Mucosa of stomach (tissue), 1 donor: ENCODE data around the gene RTP2.

Experiments
- H3K27me3 ChIP-seq: one replicate; pipeline ENCODE4 v1.7.0; 2013; ENCODE audit warnings: mild to moderate bottlenecking, low read length; ENCODE audit not compliant: control insufficient read depth, insufficient read depth
- H3K36me3 ChIP-seq: one replicate; pipeline ENCODE4 v1.7.0; 2013; ENCODE audit warnings: low read length; ENCODE audit not compliant: control insufficient read depth, insufficient read depth
- H3K4me1 ChIP-seq: one replicate; pipeline ENCODE4 v1.7.0; 2013; ENCODE audit warnings: mild to moderate bottlenecking, low read length; ENCODE audit not compliant: control insufficient read depth, insufficient read depth
- H3K4me3 ChIP-seq: one replicate; pipeline ENCODE4 v1.7.0; 2013; ENCODE audit warnings: low read length
- H3K9ac ChIP-seq: one replicate; pipeline ENCODE4 v1.7.0; 2013; ENCODE audit warnings: mild to moderate bottlenecking, low read length, moderate library complexity
- H3K9me3 ChIP-seq: one replicate; pipeline ENCODE4 v1.7.0; 2013; ENCODE audit warnings: mild to moderate bottlenecking, low read length, moderate library complexity; ENCODE audit not compliant: control insufficient read depth
- donor health status: Pancreatic carcinoma.

The RTP2 gene

DNA sequence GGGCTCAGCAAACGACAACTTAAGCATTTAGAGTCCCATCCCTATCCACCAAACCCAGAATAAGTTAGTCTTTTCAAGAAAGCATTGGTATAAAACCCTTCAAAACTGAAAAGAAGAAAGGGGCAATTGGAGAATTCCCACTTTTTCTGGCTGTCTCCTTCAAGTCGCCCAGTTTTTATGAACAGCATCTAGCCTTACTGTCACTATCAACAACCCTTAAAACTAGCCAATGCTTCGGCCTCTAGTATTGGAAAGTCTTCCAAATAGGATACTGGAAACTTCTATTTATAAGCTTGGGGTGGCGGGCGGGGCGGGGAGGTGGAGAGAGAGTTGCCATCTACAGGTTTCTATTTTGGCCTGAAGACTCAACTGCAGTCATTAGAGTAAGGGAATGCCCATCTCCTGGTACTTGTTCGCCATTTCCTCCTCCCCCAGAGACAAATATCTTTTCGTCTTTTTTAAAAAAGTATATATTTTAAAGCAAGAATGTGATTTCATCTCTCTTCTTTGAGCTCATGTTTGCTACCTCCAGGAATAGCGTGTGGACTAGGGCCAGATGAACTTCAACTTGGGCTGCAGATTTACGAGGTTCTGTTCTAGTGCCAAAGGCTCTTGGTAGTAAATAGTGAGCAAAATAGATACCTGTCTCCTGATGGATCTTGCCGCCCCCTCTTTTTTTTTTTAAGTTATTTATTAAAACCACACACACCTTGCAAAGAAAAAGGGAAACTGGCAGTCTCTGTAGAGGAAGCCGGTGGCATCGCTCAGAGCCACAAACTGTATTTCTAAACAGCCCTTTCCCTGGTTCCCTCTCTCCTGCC, 40.2 kb upstream of the RTP2 start:
- no peaks in the 10 kb centered on the region for H3K9me3 ChIP-seq
- H3K27me3 ChIP-seq, result peaks cover under 1% of the 10 kb centered on the region
- peaks cover 21% of the 10 kb centered on the region for H3K4me1 ChIP-seq
- H3K9ac ChIP-seq, result peak overlapping the region; percentile 92
- H3K36me3 ChIP-seq, result no peaks in the 10 kb centered on the region
- H3K4me3 ChIP-seq, result no peak overlapping the region

DNA sequence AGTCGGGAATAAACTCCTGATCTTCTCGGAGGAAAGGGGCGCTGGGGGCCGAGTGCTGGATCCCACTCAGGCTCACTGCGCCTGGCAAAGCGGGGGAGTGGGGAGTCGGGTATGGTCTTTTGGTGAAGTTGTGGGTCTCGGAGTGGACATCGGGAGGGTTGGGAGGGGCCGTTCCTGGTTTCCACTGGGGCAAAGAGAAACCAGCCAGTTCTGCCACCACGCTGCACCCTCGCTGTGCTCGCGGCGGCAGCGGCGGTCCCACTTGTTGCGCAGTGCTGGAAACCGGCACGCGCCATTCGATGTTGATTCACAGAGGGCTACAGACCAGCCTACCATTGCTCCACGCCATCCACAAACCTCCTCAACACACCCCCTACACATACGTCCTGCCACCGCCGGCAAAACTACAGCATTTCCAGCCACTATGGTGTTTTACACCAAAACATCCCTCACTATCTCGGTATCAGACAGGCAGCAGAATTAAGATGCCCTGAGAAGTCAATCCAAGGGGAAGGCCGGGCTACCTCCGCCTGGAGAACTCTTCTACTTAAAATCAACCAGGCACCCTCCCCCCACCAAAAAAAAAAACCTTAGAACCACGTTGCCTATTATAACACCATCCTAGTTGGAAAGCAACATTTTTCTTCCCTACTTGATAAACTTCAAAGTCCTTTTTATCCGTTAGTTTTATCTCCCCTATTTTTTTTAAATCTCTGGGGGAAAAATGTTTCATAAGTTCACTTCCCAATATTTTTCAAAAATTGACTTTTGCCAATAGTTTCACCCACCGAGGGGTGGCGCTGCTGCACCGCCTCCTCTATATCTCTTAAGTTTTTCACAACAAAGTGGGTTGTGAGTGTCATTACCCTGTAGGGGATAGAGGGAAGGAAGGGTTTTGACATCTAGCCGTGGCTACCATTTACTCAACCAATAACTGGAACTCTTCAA, 39.3 kb upstream of the RTP2 start:
- no peaks in the 10 kb centered on the region for H3K9me3 ChIP-seq
- H3K9ac ChIP-seq, result peak overlapping the region; percentile 92
- H3K4me3 ChIP-seq, result peak overlapping the region; percentile 88
- H3K36me3 ChIP-seq, result no peaks in the 10 kb centered on the region
- peaks cover 24% of the 10 kb centered on the region for H3K4me1 ChIP-seq
- H3K27me3 ChIP-seq, result peaks cover 8% of the 10 kb centered on the region

DNA sequence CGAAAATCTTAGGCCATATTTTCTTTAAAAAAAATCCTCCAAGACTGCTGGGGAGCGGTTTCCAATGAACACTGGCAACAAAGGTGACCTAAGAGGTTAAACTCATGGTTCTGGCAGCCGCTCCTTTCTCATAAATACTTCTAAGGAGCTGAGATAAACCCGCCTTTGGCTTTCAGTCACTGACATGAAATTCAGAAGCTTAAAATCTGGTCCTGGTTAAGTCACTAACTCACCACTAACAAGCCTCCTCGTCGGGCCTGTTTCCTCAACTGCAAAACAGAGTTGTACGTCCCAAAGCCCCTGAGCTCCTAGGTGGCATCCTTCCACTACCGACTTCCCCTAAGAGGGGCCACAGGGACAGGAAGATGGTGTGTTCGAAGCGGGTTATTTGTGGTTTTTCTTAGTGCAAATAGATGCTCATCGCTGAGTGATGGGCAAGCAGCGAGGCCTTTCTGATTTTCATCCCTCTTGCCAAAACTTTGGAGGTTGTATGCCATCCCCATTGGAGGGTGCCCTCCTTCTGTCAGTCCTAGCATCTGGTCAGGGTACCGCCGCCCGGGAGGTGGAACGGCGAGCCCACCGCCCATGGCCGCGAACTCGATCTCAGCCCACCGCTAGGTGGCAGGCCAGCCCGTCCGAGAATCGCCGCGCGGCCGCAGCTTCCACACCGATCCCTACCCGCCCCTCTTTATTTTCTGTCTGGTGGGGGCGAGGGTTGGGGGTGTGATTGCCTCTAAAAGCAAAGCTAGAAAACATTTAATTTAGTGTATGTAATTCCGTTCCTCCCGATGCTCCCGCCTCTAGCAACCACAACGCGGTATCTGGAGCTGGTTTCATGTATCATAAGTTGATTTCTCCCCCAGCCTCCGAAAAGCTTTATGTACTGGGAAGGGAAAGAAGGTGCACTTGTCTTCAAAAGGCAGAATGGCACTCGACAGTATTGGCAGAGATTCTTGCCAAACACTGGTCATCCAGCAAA, 38.4 kb upstream of the RTP2 start:
- no peaks in the 10 kb centered on the region for H3K36me3 ChIP-seq
- peak overlapping the region; percentile 92 for H3K9ac ChIP-seq
- peak overlapping the region; percentile 91 for H3K4me3 ChIP-seq
- H3K9me3 ChIP-seq, result no peaks in the 10 kb centered on the region
- H3K27me3 ChIP-seq, result peaks cover 8% of the 10 kb centered on the region
- peaks cover 25% of the 10 kb centered on the region for H3K4me1 ChIP-seq

DNA sequence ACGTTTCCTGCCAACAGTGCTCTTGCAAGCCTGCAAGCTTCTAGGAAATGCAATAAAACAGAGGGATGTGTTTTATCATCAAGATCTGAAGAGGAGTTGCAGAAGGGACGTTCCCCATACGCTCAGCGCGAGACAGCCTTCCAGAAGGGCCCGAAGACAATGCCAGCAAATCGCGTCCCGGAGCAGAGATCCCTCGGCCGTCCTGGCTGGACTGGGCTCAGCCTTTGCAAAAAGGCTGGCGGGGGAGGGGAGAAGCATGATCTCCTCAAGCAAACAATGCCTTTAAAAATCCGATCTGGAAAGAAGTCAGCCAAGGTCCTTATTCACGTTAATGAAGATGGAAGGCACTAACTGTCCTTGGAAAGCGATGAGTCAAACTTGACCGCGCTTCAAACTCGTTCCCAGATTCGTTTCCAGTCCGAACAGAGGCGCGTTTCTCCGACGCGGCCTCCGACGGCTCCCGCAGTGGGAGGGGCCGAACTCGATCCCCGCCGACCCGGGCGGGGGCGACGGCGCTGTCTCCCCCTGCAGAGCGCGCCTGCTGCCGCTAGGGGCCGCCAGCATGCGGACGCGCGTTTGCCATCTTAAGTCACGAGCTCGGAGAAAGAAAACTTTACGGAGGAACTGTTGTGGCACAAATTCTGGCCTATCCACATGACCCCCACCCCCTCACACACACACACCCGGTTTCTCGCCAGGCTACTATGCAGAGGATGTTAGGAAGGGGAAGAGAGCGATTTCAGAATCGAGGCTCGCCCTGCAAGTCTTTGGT, 37.4 kb upstream of the RTP2 start:
- peaks cover 8% of the 10 kb centered on the region for H3K27me3 ChIP-seq
- H3K36me3 ChIP-seq, result no peaks in the 10 kb centered on the region
- peak overlapping the region; percentile 91 for H3K4me3 ChIP-seq
- no peaks in the 10 kb centered on the region for H3K9me3 ChIP-seq
- peak overlapping the region; percentile 92 for H3K9ac ChIP-seq
- peaks cover 25% of the 10 kb centered on the region for H3K4me1 ChIP-seq

DNA sequence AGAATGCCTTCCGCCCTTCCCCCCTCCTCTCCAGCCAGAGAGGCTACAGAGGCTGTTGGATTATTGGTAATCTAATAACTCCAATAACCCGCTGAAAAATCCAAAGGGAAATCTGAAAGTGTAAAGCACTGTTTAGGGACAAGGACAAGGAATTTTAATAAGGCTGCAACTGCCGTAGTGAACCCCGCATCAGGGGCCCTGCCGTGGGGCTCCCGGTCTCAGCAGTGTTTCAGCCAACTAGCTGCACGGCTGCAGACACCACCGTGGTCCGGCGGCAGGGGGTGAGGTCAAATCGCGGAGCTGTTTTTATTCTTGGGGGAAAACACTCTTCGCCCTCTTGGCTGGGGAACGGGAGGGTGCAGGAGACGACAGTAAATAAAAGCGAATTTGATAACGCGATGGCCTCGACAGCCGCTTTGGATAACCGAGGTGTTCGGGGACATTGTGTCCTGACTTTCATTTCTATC, 36.8 kb upstream of the RTP2 start:
- Histone ChIP-seq H3K36me3 (no peaks in the 10 kb centered on the region), H3K4me1 (peaks cover 25% of the 10 kb centered on the region), H3K9ac (peak overlapping the region; percentile 92)

DNA sequence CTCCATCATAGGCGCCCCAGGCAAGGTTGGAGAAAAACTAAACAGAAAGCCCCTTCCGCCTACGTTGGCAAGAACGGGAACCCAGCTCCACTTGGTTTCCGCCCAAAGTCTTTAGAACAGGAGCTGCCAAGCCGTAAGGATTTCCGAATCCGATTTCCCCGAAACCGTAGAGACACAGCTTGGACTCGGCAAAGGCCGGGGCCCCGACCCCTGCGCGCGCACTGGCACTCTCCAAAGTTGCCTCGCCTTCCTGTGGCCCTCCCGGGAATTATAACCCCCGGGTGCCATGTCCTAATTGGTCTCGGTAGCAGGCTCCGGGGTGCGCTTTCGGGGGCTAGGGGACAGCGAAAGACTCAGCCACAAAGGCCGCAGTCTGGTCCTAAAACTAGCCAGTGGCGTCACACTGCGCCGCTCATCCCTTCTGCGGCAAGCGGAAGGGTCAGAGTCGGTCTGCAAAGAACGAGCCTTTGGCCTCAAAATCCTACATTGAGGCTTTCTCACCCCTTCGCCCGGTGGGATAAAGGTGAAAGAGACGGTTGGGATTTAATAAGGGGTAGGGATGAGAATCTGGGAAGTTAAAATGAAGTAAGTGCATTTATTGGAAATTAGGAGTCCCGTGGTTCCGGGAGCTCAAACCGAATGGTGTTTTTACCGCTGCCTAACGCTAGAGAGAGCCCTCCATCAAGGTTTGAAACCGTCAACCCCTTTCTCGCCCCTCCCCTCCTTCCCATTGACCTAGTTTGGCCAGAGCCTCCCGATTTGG, 36.2 kb upstream of the RTP2 start:
- peaks cover 8% of the 10 kb centered on the region for H3K27me3 ChIP-seq
- H3K9ac ChIP-seq, result peak overlapping the region; percentile 92
- H3K9me3 ChIP-seq, result no peaks in the 10 kb centered on the region
- peaks cover 25% of the 10 kb centered on the region for H3K4me1 ChIP-seq
- H3K4me3 ChIP-seq, result peak overlapping the region; percentile 91
- no peaks in the 10 kb centered on the region for H3K36me3 ChIP-seq

More for the DNA sequence above, 36.8 kb upstream of the RTP2 start:
- Histone ChIP-seq H3K27me3 (peaks cover 8% of the 10 kb centered on the region), H3K4me3 (peak overlapping the region; percentile 91), H3K9me3 (no peaks in the 10 kb centered on the region)

DNA sequence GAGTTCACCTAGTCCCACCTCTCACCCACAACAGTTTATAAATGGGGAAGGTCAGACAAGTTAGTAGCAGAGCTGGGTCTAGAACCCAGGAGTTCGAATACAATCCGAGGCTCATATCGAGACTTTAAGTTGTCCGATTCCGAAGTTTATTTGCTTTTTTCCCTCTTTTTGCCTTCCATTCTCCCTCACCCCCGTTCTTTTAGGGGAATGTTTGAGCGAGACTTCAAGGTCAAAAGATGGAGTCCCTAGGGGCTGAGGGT, 35.6 kb upstream of the RTP2 start:
- Histone ChIP-seq H3K27me3 (peaks cover 8% of the 10 kb centered on the region), H3K4me1 (peaks cover 25% of the 10 kb centered on the region), H3K36me3 (no peaks in the 10 kb centered on the region), H3K9me3 (no peaks in the 10 kb centered on the region), H3K4me3 (peak overlapping the region; percentile 91), H3K9ac (peak overlapping the region; percentile 92)

DNA sequence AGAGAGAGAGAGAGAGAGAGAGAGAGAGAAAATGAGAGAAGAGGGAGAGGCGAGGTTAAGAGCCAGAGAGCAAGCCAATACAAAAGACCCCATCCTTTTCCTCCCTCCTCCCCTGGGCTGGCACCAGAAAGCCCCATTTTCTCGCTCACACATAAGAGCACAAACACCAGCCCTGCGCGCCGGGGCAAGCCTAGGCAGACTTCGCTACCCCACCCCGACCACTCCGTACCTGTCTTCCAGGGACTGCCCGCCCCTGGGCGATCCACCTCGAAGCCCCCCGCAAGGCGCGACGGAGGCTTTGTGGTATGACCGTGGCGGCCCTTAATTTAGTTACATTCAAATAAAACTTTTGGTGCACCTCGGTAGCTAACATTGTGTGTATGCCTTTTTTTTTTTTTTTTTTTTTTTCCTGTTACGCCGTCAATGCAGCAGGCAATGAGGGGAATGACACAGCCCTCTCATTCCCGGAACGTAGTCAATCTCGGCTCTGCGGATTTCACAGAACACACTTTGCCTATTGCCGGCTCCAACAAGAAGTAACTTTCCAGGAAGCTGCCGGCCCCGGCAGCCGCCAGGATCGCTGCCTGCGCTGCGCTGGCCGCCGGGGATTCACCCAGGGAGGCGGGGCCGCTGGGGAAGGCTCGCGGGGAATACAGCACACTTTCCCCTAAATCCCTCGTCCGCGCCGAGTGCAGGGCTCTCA, 35.2 kb upstream of the RTP2 start:
- H3K4me1 ChIP-seq, result peaks cover 25% of the 10 kb centered on the region
- H3K27me3 ChIP-seq, result peaks cover 8% of the 10 kb centered on the region
- peak overlapping the region; percentile 91 for H3K4me3 ChIP-seq
- H3K36me3 ChIP-seq, result no peaks in the 10 kb centered on the region
- H3K9ac ChIP-seq, result peak overlapping the region; percentile 92
- H3K9me3 ChIP-seq, result no peaks in the 10 kb centered on the region

DNA sequence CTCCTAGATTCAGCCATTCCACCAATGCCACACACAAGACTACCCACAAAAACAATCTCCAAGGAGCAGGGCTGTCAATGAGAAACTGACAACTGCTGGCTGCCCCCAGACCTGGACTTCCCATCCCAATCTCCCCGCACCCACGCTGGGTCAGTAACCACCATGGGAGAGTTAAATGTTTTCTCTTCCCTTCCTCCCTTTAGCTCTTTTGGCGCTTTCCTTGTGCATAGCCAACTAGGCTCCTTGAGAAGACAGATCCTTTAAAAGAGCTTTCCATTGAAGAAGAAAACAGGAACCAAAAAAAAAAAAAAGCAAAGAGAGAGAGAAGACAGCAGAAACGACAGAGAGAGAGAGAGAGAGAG, 34.6 kb upstream of the RTP2 start:
- Histone ChIP-seq H3K4me3 (peak overlapping the region; percentile 91), H3K27me3 (peaks cover 8% of the 10 kb centered on the region), H3K9me3 (no peaks in the 10 kb centered on the region), H3K4me1 (peaks cover 21% of the 10 kb centered on the region), H3K36me3 (no peaks in the 10 kb centered on the region), H3K9ac (peak overlapping the region; percentile 92)

DNA sequence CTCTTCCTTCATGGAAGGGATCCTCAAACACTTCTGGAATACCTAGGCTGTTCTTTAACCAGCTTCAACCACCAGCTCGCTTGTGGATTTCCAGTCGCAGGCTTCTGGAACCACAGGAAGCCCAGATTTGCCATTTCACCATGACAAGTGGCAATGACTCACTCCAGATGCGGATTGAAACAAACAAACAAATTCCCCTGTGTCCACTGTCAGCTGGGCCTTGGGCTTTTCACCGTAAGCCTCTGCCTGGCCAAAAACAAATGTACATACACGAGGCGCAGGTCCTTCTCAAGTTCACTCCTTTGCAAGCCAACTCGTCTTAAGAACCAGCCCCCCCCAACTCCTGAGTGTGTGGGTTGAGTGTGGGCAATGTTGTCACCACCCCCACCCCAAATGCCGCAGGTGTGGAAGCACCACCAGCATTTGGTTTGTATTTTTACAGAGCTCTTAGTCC, 34.1 kb upstream of the RTP2 start:
- H3K27me3 ChIP-seq, result peaks cover 8% of the 10 kb centered on the region
- no peaks in the 10 kb centered on the region for H3K36me3 ChIP-seq
- H3K4me1 ChIP-seq, result peaks cover 16% of the 10 kb centered on the region
- H3K4me3 ChIP-seq, result no peak overlapping the region
- H3K9ac ChIP-seq, result no peak overlapping the region
- H3K9me3 ChIP-seq, result no peaks in the 10 kb centered on the region
